GM20000 (cell line): ENCODE data around the gene CDKN2A.

ENCODE experiments used
- DNase-seq: peaks from one replicate; pipeline ENCODE4 v3.0.0; 2012; ENCODE audit warnings: low spot score
- TF ChIP-seq, protein P1 (sequence below): IDR thresholded peaks from 2 replicates; pipeline ENCODE4 v1.5.1; 2012; ENCODE audit warnings: mild to moderate bottlenecking, control low read depth; ENCODE audit errors: extremely low read depth, missing control alignments

The CDKN2A gene

DNA sequence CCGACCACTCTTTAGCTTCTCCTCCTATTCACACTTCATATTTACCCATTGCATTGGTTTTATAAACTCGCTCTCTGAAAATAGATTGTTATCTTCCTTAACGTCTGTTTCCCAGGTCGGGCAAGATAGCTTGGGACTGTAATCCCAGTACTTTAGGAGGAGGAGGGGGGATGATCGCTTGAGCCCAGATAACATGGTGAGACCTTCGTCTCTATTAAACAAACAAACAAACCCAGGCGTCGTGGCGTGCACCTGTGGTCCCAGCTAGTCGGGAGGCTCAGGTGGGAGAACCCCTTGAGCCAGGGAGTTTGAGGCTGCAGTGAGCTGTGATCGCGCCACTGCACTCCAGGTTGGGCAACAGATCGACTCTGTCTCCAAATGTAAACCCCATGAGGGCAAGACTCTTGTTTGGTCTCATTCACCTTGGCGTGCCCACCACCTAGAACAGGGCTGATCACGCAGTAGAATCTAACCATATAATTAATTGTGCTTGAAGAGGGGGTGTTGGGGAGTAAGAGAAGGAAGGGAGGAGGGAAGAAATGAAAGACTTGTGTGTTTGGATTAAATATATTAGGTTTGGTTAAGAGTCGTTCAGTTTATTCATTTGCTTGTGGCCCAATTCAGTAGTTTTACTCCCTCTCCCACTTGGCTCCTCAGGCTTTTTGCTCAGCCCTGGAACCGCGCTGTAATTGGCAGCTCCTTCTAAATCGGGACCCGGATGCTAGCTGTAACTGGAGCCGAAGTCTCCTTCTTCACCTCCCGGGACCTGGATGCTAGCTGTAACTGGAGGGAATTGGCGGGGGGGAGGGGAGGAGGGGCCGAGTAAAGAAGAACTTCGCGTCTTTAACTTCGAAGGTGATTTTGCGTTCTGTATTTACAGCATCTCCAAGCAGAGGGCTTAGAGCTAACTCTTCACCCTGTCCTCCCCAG is 24.9 kb downstream of the CDKN2A start:
- no peak for DNase-seq
- TF ChIP-seq, protein P1, sequence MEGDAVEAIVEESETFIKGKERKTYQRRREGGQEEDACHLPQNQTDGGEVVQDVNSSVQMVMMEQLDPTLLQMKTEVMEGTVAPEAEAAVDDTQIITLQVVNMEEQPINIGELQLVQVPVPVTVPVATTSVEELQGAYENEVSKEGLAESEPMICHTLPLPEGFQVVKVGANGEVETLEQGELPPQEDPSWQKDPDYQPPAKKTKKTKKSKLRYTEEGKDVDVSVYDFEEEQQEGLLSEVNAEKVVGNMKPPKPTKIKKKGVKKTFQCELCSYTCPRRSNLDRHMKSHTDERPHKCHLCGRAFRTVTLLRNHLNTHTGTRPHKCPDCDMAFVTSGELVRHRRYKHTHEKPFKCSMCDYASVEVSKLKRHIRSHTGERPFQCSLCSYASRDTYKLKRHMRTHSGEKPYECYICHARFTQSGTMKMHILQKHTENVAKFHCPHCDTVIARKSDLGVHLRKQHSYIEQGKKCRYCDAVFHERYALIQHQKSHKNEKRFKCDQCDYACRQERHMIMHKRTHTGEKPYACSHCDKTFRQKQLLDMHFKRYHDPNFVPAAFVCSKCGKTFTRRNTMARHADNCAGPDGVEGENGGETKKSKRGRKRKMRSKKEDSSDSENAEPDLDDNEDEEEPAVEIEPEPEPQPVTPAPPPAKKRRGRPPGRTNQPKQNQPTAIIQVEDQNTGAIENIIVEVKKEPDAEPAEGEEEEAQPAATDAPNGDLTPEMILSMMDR, result no peak

DNA sequence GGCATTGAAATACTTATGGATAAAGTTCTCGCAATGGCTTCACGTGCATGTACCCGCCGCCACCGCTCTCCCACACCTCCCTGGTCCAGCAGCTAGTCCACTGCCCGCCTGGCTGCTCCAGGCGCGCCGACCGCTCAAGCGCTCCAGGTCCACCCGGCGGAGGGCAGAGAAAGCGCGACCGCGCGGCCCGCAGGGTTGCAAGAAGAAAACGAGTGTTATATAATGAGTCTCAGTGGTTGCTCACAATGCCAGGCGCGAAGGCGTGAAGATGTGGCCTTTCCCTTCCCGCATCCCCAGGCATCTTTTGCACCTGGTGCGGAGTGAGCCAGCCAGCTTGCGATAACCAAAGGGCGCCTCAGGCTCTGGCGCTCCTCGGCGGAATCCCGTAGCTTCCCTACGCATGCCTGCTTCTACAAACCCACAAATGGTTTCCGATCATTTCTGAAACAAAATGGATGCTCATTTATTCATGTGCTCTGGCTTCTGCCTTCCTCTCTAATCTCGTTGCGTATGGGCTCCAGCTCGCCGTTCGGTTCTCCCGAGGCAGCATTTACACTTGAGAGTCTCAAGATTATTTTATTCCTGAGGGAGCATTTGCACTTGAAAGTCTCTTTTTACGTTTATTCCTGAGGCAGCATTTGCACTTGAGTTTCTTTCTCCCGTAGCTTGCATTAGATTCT is 25.7 kb downstream of the CDKN2A start:
- no peak for DNase-seq
- TF ChIP-seq, protein P1, result no peak

DNA sequence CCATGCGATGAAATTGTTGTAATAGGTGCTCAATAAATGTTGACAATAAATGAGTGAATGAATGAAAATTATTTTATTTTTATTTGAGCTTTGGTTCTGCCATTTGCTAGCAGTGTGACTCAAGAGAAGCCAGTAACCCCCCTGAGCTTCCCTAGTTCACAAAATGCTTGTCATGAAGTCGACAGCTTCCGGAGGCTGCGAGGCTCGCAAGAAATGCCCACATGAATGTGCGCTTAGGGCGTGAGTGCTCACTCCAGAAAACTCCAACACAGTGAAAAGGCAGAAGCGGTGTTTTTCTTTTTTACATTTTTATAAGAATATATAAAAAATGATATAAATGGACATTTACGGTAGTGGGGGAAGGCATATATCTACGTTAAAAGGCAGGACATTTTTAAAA is 26.5 kb downstream of the CDKN2A start:
- TF ChIP-seq, protein P1, result no peak

DNA sequence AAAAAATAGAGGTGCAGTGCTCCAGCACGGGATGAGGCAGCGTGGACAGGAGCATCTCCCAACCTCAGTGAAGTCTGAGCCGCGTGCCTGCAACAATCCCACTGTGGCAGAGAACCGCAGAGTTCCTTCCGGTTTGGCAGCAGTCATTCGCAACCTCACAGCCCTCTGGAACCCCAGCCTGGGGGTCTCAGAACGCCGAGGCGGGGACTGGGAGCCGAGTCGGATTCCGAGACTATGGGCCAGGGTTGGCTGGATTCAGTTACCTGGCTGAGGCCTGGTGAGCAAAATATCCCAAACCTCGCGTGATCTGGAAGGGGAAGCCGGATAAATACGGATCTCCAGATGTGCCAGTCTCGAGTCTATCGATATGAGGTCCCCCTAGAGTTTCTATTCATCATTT is 27.0 kb downstream of the CDKN2A start:
- TF ChIP-seq, protein P1, result no peak
- no peak for DNase-seq

More for the DNA sequence above, 26.5 kb downstream of the CDKN2A start:
- no peak for DNase-seq

DNA sequence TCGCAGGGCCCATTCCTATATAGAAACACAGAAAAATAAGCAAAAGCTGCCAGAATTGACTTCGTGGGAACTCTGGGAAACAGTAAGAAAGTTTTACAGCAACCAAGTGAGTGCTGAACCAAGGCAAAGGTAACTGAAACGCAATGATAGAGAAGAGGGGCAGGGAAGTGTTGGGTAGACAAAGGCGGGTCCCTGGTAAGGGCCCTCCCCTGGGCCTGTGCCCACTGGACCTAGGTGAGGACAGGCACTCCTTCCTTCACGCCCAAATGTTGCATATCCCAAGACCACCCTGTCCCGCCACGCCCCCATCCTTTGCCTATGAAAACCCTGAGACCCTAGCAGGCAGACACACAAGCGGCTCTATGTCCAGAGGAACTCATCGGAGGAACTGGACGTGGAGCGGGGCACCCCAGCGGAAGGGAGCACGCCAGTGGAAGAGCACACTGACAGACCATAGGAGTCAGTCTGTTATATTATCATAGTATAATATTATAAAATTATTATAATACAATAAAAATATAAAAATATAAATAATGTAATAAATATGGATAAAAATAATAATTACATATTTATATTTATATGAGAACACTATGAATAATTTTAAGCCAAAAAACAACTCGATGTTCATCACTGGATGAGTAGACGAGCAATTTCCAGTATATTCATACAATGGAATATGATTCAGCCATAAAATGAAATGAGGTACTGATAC is 27.9 kb downstream of the CDKN2A start:
- no peak for DNase-seq
- TF ChIP-seq, protein P1, result no peak

DNA sequence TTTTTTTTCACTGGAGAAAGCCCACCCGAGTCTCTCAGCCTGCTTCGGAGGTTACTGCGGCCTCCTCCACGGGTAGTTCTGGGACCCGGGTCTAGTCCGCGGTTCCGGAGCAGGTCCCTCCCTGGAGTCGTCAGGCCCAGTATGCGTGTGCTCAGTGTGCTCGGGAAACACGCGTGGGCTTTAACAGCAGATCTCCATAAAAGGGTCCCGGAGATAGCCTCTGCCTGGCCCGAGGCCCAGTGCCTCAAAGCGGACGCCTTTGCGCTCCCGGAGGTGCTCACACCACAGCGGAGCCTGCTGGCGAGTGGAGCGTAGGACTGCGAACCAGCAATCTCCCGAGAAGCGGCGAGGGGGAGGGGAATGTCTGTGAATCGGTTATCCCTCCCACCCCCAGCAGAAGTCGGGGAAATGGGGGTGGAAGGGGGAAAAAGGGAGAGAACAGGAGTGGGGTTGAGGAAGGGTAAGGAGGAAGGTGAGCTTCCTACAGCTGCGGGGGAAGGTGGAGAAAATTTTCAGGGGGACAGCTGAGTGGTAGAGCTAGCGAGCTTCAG is 28.7 kb downstream of the CDKN2A start:
- peak; percentile 84 for DNase-seq
- TF ChIP-seq, protein P1, result peak; percentile 37

DNA sequence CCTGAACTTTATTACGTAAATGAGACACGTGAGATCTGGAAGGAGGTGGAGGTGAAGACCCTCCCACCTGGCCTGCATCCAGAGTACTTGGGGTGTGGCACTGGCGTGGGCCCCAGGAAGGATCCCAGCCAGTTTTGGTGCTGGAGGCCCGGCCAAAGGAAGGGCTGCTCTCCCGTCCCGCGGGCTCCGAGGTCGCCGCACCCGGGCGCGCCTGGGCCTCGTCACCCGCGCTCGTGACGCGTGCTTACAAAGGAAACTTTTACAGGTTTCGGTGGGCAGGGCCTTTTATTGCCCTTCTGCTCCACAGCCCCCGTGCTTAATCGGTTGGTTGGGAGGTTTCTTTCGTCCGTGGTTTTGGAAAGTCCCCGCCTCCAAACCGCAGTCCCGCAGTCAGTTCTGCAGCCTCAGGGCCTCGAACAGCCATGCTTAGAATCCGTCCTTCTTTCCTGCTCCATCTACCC is 29.2 kb downstream of the CDKN2A start:
- TF ChIP-seq, protein P1, result no peak
- peak; percentile 75 for DNase-seq
